HG03175 (cell line): ENCODE measurements around the gene PRICKLE4.
"Not testable (repeated sequence)": the region's sequence is repeated elsewhere in the genome, so short reads cannot be mapped to it uniquely, and the experiment has no call there.

Experiments
- ATAC-seq: cut with Tn5 transposase; IDR thresholded peaks from one replicate; pipeline ENCODE4 v1.9.1; 2021; ENCODE audit warnings: mild to moderate bottlenecking, moderate library complexity; ENCODE audit not compliant: unreplicated experiment

The PRICKLE4 gene

DNA sequence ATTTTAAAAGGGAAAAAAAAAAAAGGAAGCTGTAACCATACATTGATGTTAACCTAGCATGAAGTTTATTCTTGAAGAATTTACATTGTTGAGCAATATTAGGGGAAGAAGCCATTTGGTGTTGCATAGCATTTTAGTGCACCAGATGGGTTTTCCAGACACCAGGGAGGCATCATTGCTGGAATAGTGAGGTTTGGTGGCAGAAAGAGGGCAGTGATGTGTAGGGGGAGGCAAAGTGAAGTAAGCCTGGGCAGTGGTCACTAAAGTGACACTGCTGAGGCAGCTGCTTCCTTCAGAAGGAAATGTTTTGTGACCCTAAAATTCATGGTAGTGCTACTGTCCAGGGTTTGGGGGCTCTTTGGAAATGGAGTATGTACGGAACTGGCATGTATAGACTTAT is 9.5 kb downstream of the PRICKLE4 start:
- no peak for ATAC-seq

DNA sequence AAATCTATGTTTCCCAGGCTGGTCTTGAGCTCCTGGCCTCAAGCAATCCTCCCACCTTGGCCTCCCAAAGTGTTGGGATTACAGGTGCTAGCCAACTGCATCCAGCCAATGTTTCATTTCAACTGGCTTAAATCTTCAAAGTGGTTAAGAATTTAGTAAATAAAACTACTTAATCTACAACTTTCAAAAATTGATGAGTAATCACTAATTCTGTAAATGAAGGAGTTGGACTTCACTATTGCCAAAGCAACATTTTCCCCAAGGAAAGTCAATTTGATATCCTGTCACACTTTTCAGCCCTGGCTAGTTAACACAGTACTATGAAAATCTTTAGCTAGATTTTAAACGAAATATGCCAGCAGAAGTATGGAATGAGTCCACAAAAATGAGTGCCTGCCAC is 10.7 kb downstream of the PRICKLE4 start:
- no peak for ATAC-seq

DNA sequence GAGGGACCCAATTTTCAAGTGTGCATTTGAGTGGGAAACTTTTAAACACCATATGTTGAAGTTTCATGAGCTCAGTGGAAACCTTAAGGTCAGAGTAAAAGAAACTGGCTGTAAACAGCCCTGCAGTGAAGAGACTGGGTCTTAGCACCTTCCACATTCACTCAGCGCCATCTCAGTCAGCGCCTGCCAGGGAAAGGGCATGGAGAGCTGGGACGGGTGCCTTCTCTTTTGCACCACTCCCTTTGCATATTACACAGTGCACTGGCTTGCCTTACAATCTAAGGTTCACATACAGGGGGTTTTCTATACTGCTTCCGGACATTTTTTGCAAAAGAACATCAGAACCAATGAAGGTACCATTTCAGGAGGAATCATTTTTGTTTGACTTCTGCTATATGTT is 11.4 kb downstream of the PRICKLE4 start:
- no peak for ATAC-seq

DNA sequence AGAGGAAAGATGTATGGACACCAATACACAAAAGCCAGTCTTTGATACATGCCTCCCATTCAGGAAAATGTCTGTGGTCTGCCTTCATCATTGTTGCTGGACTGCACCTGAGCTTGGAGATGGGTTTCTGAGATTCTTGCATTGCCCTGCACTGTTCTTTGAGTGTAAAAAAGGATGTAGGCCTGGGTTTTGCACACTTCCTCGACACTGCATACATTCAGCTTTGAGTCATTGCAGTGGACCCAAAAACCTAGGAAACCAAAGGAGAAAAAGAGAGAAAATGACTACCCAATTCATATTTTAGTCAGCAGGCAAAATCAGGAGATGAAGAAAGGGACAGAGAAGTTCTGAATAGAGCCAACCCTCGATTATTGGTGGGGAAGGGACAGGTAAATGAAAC is 15.9 kb downstream of the PRICKLE4 start:
- no peak for ATAC-seq

DNA sequence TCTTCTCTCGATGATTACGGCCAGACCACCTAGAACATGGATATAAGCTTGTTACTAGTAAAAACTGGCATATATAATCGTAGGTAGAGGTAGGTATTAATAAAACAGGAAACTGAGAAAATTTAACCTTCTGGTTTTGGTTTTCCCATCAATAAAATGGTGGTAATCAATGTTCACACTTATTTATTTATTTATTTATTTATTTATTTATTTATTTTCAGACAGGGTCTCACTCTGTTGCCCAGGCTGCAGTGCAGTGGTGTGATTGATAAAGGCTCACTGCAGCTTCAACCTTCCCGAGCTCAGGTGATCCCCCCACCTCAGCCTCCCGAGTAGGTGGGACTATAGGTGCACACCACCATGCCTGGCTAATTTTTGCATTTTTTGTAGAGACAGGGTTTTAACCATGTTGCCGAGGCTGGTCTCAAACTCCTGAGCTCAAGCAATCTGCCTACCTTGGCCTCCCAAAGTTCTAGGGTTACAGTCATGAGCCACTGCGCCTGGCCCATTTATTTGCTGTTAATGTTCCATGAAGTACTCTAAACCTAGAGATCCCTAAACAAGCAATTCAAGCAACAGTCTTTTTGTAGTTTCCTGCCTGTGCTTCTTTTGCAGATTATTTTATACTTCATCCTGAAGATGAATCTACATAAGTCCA is 18.4 kb downstream of the PRICKLE4 start:
- ATAC-seq, result no peak

DNA sequence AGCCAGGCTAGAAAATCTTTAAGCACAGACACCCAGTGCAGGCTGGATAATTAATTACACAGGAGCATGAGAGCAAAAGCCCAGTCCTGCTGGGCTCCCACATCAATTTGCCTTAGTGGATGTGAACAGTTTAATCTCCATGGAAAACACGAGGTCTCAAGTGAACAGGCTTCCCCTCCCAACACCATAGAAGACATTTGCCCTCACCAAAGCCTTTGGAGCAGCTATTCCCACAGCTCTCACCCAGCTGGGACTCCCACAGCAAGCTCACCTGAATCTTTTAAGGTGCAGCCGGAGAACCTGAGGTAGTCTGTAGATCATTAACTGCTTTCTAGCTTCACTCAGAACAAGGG is 19.0 kb downstream of the PRICKLE4 start:
- no peak for ATAC-seq

DNA sequence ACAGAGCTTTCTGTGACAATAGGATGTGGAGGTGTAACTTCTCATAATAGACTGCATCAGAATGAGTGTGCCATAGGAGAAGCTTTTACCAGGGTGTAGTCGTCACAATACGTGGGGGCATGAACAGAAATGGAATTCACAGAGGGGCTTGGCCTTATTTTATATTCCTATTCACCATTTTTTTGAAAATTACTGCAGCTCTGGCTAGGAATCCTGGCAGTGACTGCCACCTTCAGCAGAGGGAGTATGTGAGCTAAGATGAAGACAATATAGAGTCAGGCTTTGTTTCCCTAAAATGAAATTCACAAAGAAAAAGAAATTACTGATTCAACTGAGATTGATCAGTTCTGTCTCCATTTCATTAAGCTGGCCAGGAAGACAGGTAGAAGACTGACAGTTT is 20.8 kb downstream of the PRICKLE4 start:
- no peak for ATAC-seq

DNA sequence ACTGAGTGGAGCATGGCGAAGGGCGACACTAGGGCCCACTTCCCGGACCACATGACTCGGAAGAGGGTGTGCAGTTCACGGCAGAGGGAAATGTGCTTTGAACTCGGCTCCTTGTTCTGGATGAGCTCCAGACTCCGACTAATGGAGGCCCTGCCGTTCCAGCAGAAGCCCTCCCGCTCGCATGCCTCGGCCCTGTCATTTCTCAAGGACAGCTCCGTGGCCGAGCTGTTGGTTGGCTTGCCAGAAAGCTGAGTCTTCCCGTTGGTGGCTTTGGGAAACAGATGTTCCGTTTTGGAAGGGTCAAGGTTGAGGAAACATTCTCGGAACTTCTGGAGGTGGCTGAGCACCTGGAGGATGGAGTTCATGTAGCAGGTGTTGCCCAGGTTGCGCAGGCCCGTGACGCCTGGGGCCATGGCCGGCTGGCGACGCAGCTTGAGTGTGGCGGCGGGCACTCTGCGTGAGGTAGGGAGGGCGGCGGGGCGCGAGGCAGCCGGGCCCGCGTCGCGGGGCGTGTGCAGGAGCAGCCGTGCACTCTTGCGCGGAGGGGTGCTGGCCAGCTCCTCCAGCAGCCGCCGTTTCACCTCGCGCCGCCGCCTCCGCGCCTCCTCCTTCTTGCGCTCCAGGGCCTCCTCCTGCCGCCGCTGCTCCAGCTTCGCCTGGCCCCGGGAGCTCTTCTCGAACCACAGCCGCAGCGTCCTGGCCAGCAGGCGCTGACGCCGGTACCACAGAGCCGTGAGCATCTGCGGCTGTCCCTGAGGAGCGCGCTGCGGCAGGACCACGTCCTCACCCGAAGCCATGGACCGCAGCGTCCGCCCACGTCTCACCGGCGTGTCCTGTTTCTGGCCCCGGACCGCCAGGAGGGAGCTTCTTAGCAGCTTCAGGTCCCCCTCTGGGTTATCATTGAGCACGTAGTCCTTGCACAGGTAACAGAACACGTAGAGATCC is 25.5 kb downstream of the PRICKLE4 start:
- no peak for ATAC-seq

DNA sequence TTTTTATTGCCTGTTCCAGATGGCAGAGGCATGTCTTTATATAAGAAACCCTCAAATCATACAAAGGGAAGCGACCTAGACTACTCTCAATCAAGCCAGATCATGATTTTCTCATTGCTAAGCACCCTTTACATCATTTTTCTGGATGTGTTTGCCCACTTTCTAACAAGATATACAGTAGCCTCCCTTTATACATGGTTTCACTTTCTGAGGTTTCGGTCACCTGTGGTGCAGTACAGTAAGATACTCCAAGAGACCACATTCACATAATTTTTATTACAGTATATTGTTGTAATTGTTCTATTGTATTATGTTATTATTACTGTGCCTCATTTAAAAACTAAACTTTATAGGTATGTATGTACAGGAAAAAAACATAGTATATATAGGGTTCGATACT is 30.5 kb downstream of the PRICKLE4 start:
- ATAC-seq, result no peak

DNA sequence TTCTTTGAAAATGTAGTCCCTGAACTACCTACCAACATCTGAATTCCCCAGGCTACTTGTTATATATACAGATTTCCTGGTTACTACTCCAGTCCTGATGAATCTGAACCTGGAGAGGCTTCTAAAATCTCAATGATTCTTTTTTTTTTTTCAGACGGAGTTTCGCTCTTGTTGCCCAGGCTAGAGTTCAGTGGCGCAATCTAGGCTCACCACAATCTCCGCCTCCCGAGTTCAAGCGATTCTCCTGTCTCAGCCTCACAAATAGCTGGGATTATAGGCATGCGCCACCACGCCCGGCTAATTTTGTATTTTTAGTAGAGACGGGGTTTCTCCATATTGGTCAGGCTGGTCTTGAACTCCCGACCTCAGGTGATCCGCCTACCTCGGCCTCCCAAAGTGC is 31.4 kb downstream of the PRICKLE4 start:
- not testable (repeated sequence) for ATAC-seq

DNA sequence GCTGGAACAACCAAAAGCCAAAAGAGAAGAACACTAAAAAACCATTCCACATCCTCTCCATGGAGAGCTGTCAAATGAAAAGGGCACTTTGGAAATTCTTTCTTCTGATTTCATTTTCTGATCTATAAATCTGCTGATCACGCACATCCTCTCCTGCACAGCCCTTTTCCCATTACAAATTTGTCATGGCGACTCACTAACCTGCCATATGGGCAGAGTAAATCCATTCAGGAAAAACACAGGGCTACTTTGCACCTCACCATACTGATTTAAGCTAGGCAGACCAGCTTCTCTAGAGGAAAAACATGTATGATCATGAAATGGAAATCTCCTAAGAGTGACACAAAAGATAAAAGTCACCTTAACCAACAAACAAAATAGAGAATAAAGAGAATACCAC is 32.9 kb downstream of the PRICKLE4 start:
- no peak for ATAC-seq

DNA sequence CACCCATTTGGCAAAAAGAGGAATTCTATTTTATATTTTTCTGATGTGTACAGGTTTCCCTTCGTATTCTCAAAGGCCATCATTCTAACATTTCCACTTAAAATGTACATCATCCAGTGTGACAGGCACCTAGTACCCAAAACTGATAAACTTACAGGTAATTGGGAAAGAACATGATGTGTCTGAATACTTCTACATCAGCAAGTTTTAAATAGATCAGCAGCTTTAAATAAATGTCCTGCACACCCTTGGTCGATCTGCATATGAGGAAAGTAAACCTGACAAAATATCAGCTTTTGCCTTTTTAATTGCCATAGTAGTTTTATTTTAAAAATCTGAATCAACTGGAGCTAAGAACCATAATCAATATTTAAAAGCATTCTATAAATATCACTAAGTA is 33.4 kb downstream of the PRICKLE4 start:
- no peak for ATAC-seq

DNA sequence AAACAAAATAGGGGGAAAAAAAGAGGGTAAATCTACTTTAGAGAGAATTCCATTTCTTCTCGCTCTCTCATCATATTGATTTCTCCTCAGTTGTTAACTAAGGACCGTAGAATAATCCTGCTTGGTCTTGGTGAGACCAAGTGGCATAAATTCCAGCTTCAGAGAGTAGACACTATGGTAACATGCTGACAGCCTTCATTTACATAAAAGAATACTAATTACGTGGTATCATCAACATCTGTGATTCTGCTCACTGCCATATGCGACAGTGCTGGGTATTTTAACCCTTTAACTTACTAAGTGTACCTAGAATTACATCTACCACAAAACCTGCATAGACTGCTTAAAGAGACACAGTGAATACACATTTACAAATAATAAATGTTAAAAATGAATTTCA is 34.0 kb downstream of the PRICKLE4 start:
- ATAC-seq, result no peak

DNA sequence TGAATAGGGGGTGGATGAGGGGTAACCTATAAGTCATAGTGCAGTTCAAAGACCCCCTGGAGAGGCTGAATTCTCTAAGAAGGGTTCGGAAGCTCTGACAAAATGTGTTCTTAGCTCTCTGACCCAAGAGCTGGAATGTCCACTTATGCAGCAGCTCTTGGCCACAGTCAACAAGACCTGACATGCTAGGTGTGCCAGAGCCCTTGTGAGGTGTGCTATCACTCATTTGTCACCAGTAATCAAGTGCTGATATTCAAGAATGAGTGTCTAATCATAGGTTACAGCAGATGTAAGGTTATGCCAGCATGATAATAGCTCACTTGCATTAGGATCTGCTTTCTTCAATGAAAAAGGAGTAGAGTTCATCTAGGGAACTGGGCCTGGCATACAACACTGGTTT is 35.0 kb downstream of the PRICKLE4 start:
- no peak for ATAC-seq

DNA sequence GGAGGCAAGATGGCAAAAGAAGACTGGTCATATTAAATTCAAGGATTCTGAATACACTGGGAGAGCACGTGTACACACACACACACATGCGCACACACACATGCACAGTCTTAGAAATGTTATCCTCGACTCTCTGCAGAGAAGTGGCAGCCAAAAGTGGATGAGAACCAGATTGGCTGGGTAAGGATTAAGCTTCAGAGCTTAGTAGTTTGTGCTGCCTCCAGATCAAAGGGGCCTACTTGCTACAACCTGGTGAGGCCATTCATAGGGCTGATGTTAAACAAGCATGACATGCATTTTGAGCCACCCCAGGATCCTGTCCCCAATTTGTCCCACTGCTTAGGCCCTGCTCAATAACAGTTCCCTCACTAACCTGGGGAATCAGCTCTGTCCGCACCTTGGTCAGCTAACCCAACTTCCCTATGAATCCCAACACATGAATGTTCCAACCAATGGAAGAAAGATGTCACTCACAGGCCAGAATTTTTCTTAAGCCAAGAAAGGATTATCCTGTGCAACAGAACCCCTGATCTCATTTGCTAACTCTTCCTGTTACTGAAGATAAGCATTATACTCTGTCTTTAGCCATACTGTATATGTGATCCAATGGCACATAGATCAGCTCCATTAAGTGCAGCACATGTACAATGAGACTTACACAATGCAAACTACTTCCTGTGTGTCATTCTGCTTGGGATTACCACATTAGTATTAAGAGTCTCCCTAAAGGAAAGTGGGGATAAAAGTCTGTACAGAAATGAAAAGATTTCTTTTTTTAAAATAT is 37.9 kb downstream of the PRICKLE4 start:
- ATAC-seq, result no peak

DNA sequence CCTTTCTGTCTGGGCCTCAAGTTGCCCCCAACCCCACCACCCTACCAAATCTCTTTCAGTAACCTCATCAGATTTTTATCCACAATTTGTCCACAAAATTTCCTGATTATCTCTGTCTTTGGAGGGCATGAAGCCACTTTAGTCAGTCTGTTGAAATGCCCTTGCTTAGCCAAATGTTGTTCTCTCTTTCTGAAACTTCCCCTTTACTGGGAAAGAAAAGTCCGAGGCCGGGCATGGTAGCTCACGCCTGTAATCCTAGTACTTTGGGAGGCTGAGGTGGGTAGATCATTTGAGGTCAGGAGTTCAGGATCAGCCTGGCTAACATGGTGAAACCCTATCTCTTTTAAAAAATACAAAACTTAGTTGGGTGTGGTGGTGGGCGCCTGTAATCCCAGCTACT is 40.7 kb downstream of the PRICKLE4 start:
- ATAC-seq, result no peak

DNA sequence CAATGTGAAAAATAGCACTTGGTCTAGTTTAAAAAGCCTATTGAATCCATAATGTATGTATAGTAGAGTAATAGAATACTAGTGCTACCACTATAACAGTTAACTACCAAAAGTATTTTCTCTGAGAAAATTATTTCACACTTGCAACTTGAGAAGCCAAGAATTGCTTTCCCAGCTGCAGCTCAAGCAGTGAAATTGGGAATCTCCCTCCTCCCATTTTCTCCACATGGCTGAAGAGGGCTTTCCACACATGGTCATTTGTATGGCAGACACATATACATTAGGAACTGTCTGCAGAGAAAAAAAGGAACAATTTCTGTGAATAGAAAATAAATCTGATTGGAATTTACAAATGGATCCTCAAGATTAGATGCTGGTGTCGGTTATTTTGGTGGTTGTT is 41.4 kb downstream of the PRICKLE4 start:
- no peak for ATAC-seq

DNA sequence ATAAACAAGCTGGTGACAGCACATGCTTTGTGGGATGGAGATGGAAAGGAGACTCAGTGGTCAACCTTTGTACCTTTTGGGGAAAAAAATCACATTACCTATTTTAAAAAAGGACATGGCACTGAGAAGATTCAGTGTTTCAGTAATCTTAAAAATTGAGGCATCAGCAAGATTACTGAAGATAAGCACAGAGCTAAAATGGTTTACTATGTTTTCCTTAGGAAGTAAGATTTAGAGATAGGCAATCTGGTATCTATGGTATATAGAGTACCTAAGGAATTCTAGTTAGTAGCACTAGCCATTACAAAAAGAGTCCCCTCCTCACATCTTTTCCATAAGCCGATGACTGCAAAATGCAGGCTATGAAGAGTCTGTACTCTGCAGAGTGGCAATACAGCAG is 42.6 kb downstream of the PRICKLE4 start:
- no peak for ATAC-seq

DNA sequence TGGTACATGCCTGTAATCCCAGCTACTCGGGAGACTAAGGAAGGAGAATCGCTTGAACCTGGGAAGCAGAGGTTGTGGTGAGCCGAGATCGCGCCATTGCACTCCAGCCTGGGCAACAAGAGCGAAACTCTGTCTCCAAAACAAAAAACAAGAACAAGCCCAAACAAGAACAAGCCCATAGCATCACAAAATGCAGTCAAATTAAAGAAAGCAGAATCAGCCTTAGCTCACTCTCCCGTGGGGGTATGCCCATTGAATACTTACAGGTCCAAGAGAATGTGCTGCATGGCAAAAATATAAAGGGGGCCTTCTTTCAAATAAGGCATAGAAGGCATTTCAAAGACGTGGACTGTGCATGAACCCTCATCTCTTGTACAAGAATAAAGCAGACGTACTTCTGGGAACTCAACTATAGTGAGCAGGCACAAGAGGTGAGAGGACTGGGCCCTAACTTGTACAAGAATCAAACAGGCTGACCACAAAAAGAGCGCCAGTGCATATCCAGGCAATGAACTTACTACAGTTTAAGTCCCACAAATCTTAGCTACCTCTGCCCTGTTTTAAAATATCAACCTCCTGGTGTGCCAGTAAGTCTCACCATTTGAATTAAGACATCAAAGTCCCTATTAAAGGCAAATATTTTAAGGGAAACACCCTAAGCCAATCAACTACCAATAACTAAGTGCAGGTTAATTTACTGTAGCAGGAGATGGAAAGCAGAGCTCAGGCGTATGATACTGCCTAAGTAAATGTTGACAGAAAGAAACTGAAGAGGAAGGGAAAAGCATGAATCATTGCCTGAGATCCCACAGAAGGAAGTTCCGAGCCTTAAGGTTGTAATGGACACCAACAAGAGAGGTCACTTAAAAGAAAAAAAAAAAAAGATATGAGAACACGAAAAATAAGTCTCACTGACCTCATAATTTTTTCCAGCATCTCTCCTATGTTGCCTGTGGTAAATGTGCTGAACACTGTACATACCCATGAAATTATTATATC is 44.3 kb downstream of the PRICKLE4 start:
- no peak for ATAC-seq

DNA sequence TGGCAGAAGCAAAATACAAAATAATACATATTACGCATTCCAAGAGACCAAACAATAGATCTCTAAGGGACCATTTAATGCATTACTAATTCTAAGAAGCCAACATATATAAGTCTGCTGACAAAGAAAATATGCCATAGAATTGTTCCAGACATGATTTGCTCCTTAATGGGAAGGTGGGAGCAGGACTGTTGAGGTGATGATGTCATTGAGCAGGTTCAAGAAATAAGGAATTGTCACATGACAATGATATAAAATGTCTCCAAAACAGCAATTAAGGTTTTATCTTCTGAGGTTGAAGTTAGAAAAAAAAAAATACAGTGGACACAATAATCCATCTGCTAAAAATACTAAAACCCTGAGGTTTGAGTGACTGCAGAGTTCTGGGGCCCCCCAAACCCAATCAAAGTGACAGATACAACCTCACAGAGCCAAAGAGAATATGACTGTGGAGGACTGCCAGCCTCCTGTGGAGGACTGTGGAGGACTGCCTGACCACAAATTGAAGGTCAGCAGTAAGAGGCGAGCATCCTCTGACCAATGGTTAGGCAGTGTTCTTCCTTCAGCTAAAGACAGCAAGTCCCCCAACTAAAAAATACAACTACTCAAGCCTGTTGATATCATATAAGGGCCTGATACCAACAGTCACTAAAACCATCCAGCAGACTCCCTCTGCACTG is 45.9 kb downstream of the PRICKLE4 start:
- no peak for ATAC-seq
